ENCODE data around the gene POLE4. TPM values are rescaled to one million over a fixed set of nuclear protein-coding genes. Genes with fewer than 3 reads are reported as not detected.

Gene POLE4
- polyA plus RNA-seq, 1 of the 3 experiments (the other 2 are of a cell fraction), result 42.1 TPM

DNA sequence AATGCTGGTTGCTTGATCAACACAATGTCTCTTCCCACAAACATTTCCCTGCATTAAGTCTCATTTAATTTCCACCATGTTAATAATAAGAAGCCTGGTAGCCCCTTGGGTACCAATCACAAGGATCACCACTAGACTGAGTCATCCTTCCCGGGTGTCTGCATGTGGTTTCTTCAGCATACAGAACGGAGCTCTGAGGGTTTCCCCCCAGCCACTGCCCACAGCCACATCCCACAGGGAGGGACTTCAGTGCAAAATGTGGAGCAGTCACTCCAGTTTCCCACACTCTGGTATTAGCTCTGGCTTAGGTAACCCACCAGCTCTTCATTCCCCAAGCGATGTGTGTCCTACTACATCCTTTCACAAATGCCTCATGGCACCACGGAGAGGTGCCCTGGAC, 42.7 kb upstream of the POLE4 start (continued):
- TF ChIP-seq, protein P1, sequence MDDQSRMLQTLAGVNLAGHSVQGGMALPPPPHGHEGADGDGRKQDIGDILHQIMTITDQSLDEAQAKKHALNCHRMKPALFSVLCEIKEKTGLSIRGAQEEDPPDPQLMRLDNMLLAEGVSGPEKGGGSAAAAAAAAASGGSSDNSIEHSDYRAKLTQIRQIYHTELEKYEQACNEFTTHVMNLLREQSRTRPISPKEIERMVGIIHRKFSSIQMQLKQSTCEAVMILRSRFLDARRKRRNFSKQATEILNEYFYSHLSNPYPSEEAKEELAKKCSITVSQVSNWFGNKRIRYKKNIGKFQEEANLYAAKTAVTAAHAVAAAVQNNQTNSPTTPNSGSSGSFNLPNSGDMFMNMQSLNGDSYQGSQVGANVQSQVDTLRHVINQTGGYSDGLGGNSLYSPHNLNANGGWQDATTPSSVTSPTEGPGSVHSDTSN (IDR thresholded peaks at IDR 0.05), result no peak
- TF ChIP-seq TCF12 (IDR thresholded peaks at IDR 0.05), result no peak
- TF ChIP-seq SMC3 (IDR thresholded peaks at IDR 0.05; ENCODE audit: low read depth, low read length), result no peak
- no peak for TF ChIP-seq RXRA (IDR thresholded peaks at IDR 0.05; ENCODE audit: borderline replicate concordance, low read depth)

DNA sequence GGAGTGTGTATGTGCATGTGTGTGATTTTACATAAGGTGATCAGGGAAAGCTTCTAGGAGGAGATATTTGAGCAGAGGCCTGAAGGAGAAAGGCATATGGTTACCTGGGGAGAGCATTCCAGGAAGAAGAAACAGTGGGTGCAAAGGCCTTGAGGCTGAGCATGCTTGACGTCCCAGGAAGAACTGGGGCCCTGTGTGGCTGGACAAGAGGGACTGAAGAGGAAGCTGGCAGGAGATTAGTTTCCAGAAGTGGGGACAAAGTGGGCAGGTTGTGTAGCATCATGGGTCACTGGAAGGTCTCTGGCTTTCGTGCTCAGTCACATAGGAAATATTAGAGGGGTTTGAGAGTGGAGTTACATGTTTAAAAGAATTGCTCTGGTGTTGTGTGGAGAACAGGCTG, 42.0 kb upstream of the POLE4 start:
- Histone ChIP-seq H3K79me2 (ENCODE audit: insufficient read depth) (no peaks in the 10 kb centered on the region), H3K4me1 (ENCODE audit: control insufficient read depth in 1 of 2, insufficient read depth in 2 of 2, low read depth in 1 of 2, low read length in 1 of 2) (no peaks in the 10 kb centered on the region; a peak in 1 of 4 replicates), H3K9me2 (no peaks in the 10 kb centered on the region), H3K27ac (ENCODE audit: low read depth in 2 of 2, low read length in 1 of 2) (no peak overlapping the region), H3K9me3 (no peaks in the 10 kb centered on the region), H3F3A (replicated peaks; ENCODE audit: insufficient read depth) (no peaks in the 10 kb centered on the region), H3K27me3 (ENCODE audit: insufficient read depth) (no peaks in the 10 kb centered on the region; the same call in 1 of the 2 replicates), H3K4me2 (no peak overlapping the region), H4K20me1 (ENCODE audit: insufficient read depth) (no peaks in the 10 kb centered on the region), H2AFZ (ENCODE audit: low read depth) (no peak overlapping the region), H3K4me3 (ENCODE audit: low read depth in 2 of 2, low read length in 1 of 2) (no peak overlapping the region), H3K9ac (no peak overlapping the region), H3K36me3 (replicated peaks in 1 of 2; ENCODE audit: control insufficient read depth in 1 of 2, insufficient read depth in 2 of 2, low read length in 1 of 2) (no peaks in the 10 kb centered on the region)
- ChIA-PET CTCF (interaction anchor here (0.6 kb wide), 1 partner anchor 283 kb away, joined by 3 read pairs; the partner anchor contains the start of gene TACR1), POLR2A (no interaction called here)
- TF ChIP-seq EZH2phosphoT487 (IDR thresholded peaks at IDR 0.05; ENCODE audit: borderline replicate concordance, low read depth) (no peak), NRF1 (IDR thresholded peaks at IDR 0.05; ENCODE audit: low read depth, low read length) (no peak), YY1 (IDR thresholded peaks at IDR 0.05; ENCODE audit: low read depth) (no peak), SMC3 (IDR thresholded peaks at IDR 0.05; ENCODE audit: low read depth, low read length) (no peak), MXI1 (IDR thresholded peaks at IDR 0.05; ENCODE audit: low read depth, low read length) (no peak), MEF2A (IDR thresholded peaks at IDR 0.05; ENCODE audit: borderline replicate concordance, low read depth) (no peak), RAD21 (IDR thresholded peaks at IDR 0.05; ENCODE audit: low read length) (no peak), JUND (IDR thresholded peaks at IDR 0.05) (no peak), SIN3A (IDR thresholded peaks at IDR 0.05; ENCODE audit: borderline replicate concordance, low read depth, low read length) (no peak), GABPA (IDR thresholded peaks at IDR 0.05; ENCODE audit: low read depth) (no peak), RXRA (IDR thresholded peaks at IDR 0.05; ENCODE audit: borderline replicate concordance, low read depth) (no peak), FOXM1 (IDR thresholded peaks at IDR 0.05; ENCODE audit: low read depth) (no peak), FOXJ3 (CRISPR knock-in tag; IDR thresholded peaks at IDR 0.05) (no peak), CHD2 (IDR thresholded peaks at IDR 0.05; ENCODE audit: low read length, partially characterized antibody) (no peak), EP300 (IDR thresholded peaks at IDR 0.05; ENCODE audit: borderline replicate concordance in 1 of 2, low read depth in 1 of 2, low read length in 1 of 2) (no peak)
- TF ChIP-seq, protein P2, sequence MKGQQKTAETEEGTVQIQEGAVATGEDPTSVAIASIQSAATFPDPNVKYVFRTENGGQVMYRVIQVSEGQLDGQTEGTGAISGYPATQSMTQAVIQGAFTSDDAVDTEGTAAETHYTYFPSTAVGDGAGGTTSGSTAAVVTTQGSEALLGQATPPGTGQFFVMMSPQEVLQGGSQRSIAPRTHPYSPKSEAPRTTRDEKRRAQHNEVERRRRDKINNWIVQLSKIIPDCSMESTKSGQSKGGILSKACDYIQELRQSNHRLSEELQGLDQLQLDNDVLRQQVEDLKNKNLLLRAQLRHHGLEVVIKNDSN (IDR thresholded peaks at IDR 0.05; ENCODE audit: borderline replicate concordance, low read depth), result no peak
- TF ChIP-seq, protein P3, sequence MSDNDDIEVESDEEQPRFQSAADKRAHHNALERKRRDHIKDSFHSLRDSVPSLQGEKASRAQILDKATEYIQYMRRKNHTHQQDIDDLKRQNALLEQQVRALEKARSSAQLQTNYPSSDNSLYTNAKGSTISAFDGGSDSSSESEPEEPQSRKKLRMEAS (IDR thresholded peaks at IDR 0.05; ENCODE audit: low read depth), result no peak
- TF ChIP-seq, protein P4, sequence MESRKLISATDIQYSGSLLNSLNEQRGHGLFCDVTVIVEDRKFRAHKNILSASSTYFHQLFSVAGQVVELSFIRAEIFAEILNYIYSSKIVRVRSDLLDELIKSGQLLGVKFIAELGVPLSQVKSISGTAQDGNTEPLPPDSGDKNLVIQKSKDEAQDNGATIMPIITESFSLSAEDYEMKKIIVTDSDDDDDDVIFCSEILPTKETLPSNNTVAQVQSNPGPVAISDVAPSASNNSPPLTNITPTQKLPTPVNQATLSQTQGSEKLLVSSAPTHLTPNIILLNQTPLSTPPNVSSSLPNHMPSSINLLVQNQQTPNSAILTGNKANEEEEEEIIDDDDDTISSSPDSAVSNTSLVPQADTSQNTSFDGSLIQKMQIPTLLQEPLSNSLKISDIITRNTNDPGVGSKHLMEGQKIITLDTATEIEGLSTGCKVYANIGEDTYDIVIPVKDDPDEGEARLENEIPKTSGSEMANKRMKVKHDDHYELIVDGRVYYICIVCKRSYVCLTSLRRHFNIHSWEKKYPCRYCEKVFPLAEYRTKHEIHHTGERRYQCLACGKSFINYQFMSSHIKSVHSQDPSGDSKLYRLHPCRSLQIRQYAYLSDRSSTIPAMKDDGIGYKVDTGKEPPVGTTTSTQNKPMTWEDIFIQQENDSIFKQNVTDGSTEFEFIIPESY (IDR thresholded peaks at IDR 0.05; ENCODE audit: borderline replicate concordance, low read depth), result no peak
- TF ChIP-seq, protein P5, sequence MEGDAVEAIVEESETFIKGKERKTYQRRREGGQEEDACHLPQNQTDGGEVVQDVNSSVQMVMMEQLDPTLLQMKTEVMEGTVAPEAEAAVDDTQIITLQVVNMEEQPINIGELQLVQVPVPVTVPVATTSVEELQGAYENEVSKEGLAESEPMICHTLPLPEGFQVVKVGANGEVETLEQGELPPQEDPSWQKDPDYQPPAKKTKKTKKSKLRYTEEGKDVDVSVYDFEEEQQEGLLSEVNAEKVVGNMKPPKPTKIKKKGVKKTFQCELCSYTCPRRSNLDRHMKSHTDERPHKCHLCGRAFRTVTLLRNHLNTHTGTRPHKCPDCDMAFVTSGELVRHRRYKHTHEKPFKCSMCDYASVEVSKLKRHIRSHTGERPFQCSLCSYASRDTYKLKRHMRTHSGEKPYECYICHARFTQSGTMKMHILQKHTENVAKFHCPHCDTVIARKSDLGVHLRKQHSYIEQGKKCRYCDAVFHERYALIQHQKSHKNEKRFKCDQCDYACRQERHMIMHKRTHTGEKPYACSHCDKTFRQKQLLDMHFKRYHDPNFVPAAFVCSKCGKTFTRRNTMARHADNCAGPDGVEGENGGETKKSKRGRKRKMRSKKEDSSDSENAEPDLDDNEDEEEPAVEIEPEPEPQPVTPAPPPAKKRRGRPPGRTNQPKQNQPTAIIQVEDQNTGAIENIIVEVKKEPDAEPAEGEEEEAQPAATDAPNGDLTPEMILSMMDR (IDR thresholded peaks at IDR 0.05), result no peak
- no peak for DNase-seq
- WGBS (ENCODE audit: low lambda C conversion rate), result 57% methylated on average over 2 of the region's 2 CpGs
